ENCODE measurements around the gene SMIM9.
"Not testable (repeated sequence)": the region's sequence is repeated elsewhere in the genome, so short reads cannot be mapped to it uniquely, and the experiment has no call there.

Gene SMIM9

GRCh38 chrX:154816326-154816898, 18.1 kb downstream of the SMIM9 start:
- DNase-seq = not testable (repeated sequence)

- no peak for DNase-seq
Measured at GRCh38 chrX:154815274-154815818, 19.1 kb downstream of the SMIM9 start.

GRCh38 chrX:154813801-154814200, 20.7 kb downstream of the SMIM9 start:
- DNase-seq = no peak

- no peak for DNase-seq
Measured at GRCh38 chrX:154812341-154813101, 21.9 kb downstream of the SMIM9 start.

- DNase-seq = no peak
Measured at GRCh38 chrX:154809939-154810665, 24.4 kb downstream of the SMIM9 start.

- no peak for DNase-seq
Measured at GRCh38 chrX:154806837-154807501, 27.5 kb downstream of the SMIM9 start.

- DNase-seq = no peak
Measured at GRCh38 chrX:154805696-154806091, 28.8 kb downstream of the SMIM9 start.

GRCh38 chrX:154804957-154805695, 29.3 kb downstream of the SMIM9 start, which contains the start of gene MPP1:
MPP1 (minus strand) TSS chrX:154805485; CDS start chrX:154805373, 112 bp downstream.
- peak in 55 of 58 donors; percentile 7 to 79 (median 54) for DNase-seq

- DNase-seq = peak in 2 of 58 donors; percentile 4 to 9
Measured at GRCh38 chrX:154804261-154804956, 30.1 kb downstream of the SMIM9 start.

- DNase-seq = no peak
Measured at GRCh38 chrX:154802947-154803346, 31.5 kb downstream of the SMIM9 start.

GRCh38 chrX:154800478-154801210, 33.8 kb downstream of the SMIM9 start:
- no peak for DNase-seq

- DNase-seq = peak in 1 of 58 donors; percentile 0
Measured at GRCh38 chrX:154799556-154800348, 34.7 kb downstream of the SMIM9 start.

- DNase-seq = no peak
Measured at GRCh38 chrX:154797006-154797405, 37.5 kb downstream of the SMIM9 start.

- no peak for DNase-seq
Measured at GRCh38 chrX:154795016-154795415, 39.4 kb downstream of the SMIM9 start.

GRCh38 chrX:154793084-154793795, 41.2 kb downstream of the SMIM9 start:
- no peak for DNase-seq

GRCh38 chrX:154791939-154792338, 42.5 kb downstream of the SMIM9 start:
- DNase-seq = no peak

- DNase-seq = no peak
Measured at GRCh38 chrX:154791467-154791866, 43.0 kb downstream of the SMIM9 start.

GRCh38 chrX:154785716-154786115, 48.7 kb downstream of the SMIM9 start:
- no peak for DNase-seq

Measured in anterior cingulate cortex (tissue), 58 donors.